ENCODE data around the gene SERPINB5.

SERPINB5 gene

GRCh38 chr18:63468575-63468974 lies 8.2 kb upstream of the SERPINB5 start:
- no peak for DNase-seq (ENCODE audit: low read depth)

DNA sequence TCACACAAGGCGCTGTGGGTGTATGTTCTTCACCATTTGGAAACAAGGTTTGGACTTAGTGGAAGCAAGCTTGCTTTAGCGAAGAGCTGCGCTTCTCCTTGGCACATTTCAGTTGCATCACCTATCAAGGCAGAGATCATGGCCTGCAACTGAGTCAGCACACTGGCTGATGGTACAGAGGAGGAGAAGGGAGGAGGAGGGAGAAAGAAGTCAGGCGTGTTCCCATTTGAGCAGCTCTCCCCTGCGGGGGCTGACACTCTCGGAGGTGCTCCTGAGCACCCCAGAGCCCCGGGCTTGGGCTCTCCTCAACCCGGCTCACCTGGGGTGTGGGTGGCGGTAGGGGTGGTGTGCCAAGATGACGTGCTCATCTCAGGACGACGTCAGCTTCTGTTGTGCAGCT lies 6.0 kb upstream of the SERPINB5 start:
- DNase-seq (ENCODE audit: low read depth): no peak

- no peak for DNase-seq (ENCODE audit: low read depth)
These were observed 4.4 kb upstream of the SERPINB5 start for GRCh38 chr18:63472380-63472779.

GRCh38 chr18:63477200-63477599 lies 442 bp downstream of the SERPINB5 start:
- no peak for DNase-seq (ENCODE audit: low read depth)

DNA sequence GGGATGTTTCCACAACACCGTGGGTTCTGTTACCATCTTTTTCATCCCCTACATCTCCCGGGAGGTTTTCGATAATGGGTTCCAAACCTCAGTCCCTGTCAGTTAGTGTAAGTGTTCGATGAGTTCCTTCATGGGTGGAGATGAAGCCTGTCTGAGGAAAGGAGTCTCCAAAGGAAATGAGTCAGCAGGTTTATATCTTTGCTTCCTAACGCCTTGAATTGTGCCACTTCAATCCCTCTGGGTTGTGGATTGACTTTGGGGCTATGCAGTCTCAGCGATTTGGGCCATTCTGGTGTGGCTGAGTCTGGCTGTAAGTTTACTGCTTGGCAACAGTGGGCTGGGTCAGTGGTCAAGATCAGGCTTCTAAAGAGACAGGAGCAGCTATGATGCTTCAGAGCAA lies 1.2 kb downstream of the SERPINB5 start:
- no peak for DNase-seq (ENCODE audit: low read depth)

GRCh38 chr18:63479826-63480225 lies 3.1 kb downstream of the SERPINB5 start:
- DNase-seq (ENCODE audit: low read depth): no peak

GRCh38 chr18:63480476-63480875 lies 3.7 kb downstream of the SERPINB5 start:
- no peak for DNase-seq (ENCODE audit: low read depth)

DNA sequence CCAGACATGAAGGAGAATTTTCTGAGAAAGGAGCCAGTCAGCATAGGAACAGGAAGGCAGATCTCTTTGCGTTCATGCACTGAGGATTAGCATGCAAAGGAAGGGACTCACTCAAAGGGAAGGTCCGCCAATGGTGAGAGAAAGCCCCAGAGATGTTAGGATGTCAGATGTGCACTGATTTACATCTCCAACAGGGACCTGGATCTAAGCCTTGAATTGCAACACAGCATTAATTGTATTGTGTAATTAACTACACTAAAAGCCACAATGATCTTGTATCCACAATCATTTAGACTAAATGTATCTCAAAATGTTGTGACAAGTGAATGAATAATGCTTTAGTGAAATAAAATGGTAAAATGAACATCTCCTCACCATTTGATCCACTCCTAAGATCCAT lies 4.2 kb downstream of the SERPINB5 start:
- DNase-seq (ENCODE audit: low read depth): no peak

- DNase-seq (ENCODE audit: low read depth): no peak
These were observed 10.9 kb downstream of the SERPINB5 start for GRCh38 chr18:63487676-63488075.

DNA sequence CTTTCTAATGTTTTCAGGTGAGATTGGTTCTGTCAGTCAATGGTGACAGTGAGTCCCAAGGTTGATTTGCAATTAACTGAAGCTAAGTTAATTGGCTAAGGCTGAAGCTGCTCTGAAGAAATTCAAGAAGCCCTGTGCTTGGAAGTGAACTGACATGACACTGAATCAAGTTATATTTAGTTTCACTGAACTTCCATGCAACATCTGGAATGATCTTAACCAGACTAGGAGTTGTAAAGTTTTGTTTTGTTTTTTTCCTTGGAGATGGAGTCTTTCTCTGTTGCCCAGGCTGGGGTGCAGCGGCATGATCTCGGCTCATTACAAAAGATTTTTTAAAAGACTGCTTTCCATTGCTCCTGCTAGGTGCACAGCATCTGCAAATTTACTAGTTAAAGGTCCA lies 11.4 kb downstream of the SERPINB5 start:
- DNase-seq (ENCODE audit: low read depth): no peak

DNA sequence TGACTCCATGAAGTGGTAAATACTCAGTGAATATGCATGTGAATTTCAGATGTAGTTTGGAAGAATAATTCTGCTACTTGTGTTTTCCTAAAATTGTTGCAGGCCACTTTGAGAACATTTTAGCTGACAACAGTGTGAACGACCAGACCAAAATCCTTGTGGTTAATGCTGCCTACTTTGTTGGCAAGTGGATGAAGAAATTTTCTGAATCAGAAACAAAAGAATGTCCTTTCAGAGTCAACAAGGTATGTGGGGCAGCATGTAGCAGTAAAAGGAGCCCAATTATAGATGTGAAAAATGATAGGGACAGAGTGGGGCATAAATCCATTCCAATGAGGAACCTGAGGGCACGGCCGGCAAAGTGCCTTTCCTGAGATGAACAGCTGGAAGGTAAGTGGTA lies 16.1 kb downstream of the SERPINB5 start:
- DNase-seq (ENCODE audit: low read depth): no peak

- DNase-seq (ENCODE audit: low read depth): no peak
These were observed 18.9 kb downstream of the SERPINB5 start for GRCh38 chr18:63495675-63496074.

DNA sequence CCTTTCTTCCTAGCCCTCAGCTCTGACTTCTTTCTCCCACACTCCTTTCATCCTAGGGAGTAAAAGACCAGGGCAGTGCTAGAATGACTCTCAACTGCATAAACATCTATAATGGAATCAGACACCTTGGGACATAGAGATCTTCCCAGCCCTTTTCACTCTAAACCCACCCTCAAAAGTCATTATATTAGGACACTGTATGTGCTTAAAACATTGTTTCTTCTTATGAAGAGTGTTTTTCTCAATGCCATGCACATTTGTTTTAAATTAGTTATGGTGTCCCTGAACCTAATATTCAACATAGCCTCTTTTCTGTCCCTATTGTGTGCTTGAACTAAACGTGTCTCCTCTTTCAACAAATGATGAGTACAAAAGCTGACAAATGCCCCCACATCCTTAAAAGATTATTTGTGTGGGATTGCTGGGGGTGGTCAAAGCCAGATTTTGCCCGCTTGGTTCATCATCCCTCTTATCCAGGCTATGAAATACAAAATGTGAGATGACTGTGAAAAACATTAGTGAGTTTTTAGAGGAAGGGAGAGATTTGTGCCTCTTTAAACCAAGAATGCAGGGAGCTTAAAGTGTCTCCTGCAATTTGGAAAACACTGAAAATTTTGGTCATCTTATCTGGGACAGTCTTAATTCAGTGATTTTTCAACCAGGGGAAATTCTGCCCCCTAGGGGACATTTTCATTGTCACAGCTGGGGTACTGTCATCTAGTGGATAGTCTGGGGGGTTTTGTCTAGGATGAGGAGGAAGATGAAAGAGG lies 29.0 kb downstream of the SERPINB5 start:
- no peak for DNase-seq (ENCODE audit: low read depth)

DNA sequence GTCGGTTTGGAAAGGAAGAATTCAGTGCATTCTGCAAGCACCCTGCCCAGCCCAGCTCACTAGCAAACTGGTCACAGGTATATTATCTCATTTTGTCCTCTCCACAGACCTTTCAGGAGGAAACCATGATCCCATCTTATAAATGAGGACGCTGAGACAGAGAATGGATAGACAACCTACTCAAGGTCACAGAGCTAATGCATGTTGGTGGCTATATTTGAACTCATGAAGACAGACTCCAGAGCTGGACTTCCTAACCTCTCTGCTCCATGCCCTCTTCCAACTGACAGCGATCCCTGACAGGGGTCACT lies 29.5 kb downstream of the SERPINB5 start:
- no peak for DNase-seq (ENCODE audit: low read depth)

- DNase-seq (ENCODE audit: low read depth): no peak
These were observed 31.8 kb downstream of the SERPINB5 start for GRCh38 chr18:63508596-63508995.

GRCh38 chr18:63511285-63511684 lies 34.5 kb downstream of the SERPINB5 start:
- DNase-seq (ENCODE audit: low read depth): no peak

- no peak for DNase-seq (ENCODE audit: low read depth)
These were observed 37.6 kb downstream of the SERPINB5 start for GRCh38 chr18:63514326-63514725.

DNA sequence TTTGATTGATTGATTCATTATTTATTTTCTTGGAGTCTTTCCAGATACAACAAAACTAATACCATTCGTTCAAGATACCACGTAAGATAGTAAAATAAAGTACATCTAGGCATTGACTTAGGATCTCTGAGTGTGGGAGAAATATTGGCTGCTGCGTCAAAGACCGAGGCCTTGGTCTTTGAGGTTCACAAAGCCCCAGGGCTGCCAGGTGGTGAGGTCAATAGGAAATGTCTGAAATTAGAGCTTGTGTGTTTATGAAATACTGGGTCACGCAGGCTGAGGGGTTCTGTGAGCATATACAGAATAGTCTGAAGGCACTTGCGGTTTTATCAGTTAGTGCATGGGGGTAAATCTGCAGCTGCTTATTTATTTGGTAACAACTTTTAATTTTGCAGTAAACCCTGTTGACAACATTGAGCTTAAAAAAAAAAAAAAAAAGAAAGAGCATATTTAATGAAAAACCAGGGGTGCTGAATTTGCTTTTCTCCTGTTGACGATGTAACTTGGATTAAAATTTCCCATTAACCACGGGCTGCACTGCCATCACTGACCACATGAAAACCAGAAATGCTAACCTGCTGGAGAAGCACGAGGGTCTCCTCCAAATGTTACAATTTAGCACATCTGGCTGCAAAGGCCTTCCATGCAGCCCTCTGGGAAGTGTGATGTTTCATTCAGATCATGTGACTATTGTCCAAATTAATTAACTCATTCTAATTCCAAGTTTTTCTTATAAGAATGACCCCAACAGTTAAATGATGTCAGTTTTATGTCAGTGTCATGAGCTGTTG lies 38.3 kb downstream of the SERPINB5 start:
- no peak for DNase-seq (ENCODE audit: low read depth)

- DNase-seq (ENCODE audit: low read depth): no peak
These were observed 39.0 kb downstream of the SERPINB5 start for GRCh38 chr18:63515801-63516200.

DNA sequence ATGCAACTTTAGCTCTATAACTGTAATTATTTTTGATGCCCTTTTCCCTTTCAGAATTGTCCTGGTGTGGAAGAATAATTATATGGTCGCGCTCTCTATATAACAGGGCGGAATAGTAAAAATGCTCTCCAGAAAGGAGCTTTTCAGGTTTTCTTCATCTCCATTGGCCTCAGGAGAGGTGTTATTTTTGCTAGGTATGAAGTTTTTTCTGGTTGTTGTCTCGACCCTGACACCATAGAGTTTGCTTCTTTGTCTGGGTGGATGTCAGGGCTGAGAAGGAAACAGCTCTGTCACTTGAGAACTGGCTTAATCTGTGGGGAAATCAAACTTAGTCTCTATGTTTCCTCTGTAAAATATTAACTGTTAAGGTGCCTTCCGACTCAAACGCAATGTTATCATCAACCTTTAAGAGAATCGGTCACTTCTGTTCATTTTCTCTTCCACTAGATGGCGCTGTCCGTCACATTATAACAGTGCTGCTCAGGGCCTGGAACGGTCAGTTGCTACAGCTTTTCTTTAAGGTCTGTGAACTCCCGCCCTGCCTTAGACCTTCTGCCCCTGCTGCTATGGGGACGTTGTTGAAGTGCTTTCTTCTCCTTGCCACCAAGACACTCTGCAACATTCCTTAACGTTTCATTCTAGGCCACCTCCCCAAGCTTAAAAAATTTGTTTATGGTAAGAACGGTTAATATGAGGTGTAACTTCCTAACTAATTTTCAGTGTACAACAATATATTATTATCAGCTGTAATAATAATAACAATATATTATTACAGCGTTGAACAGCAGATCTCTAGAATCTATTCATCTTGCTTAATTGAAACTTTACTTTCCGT lies 41.6 kb downstream of the SERPINB5 start:
- DNase-seq (ENCODE audit: low read depth): peak; percentile 36

DNA sequence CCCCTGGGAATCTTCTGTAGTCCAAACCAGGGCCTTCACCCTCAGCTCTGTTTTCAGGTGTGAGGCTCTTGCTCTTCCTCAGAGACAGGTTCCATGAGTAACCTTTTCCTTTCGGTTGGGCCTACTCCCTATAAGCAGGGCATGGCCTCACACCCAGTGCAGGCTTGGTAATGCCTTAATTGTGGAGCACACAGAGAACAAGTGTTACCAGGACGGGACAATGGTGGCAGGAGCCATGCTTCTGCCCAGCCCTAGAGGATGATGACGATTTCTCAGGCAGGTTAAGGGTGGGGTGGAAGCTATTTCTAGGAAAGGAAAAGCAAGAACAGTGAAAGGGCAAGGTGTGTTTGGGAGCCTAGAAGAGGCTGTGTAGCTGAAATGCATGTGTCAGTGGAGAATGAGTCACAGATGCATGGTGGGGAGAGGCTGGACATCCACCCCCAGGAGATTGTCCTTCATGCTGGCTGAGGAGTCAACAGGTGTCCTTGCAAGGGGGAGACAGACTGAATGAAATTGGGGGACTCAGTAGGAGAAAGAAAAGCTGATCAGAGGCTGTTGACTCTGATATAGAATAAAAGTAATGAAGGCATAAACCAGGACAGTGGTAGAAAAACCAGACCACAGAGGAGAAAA lies 43.4 kb downstream of the SERPINB5 start:
- DNase-seq (ENCODE audit: low read depth): no peak

GRCh38 chr18:63523660-63524059 lies 46.9 kb downstream of the SERPINB5 start:
- no peak for DNase-seq (ENCODE audit: low read depth)

Data from HS-5 (cell line).